HG02610 (cell line): ENCODE data around the gene SMARCD3.

Experiments
- ATAC-seq: cut with Tn5 transposase; IDR thresholded peaks from one replicate; pipeline ENCODE4 v1.9.1; 2021; ENCODE audit warnings: mild to moderate bottlenecking, moderate library complexity; ENCODE audit not compliant: unreplicated experiment

SMARCD3 gene

GRCh38 chr7:151273651-151274390 is 25.3 kb upstream of the SMARCD3 start:
- ATAC-seq = no peak

- no peak for ATAC-seq
Measured at GRCh38 chr7:151272877-151273276, 24.4 kb upstream of the SMARCD3 start.

GRCh38 chr7:151272405-151272804 is 23.9 kb upstream of the SMARCD3 start:
- ATAC-seq = no peak

GRCh38 chr7:151271699-151272355 is 23.3 kb upstream of the SMARCD3 start:
- no peak for ATAC-seq

- ATAC-seq = no peak
Measured at GRCh38 chr7:151269511-151269910, 21.0 kb upstream of the SMARCD3 start.

- ATAC-seq = no peak
Measured at GRCh38 chr7:151265351-151265931, 16.9 kb upstream of the SMARCD3 start.

GRCh38 chr7:151264615-151265014 is 16.1 kb upstream of the SMARCD3 start:
- ATAC-seq = no peak

GRCh38 chr7:151261529-151261928 is 13.0 kb upstream of the SMARCD3 start:
- no peak for ATAC-seq

- no peak for ATAC-seq
Measured at GRCh38 chr7:151260883-151261282, 12.4 kb upstream of the SMARCD3 start.

- ATAC-seq = no peak
Measured at GRCh38 chr7:151260471-151260870, 12.0 kb upstream of the SMARCD3 start.

GRCh38 chr7:151257990-151258389 is 9.5 kb upstream of the SMARCD3 start:
- ATAC-seq = no peak

GRCh38 chr7:151256410-151257045 is 8.0 kb upstream of the SMARCD3 start:
- no peak for ATAC-seq

GRCh38 chr7:151255390-151255789 is 6.9 kb upstream of the SMARCD3 start:
- ATAC-seq = no peak

- no peak for ATAC-seq
Measured at GRCh38 chr7:151254851-151255250, 6.4 kb upstream of the SMARCD3 start.

- no peak for ATAC-seq
Measured at GRCh38 chr7:151254316-151254715, 5.8 kb upstream of the SMARCD3 start.

- no peak for ATAC-seq
Measured at GRCh38 chr7:151252961-151253711, 4.6 kb upstream of the SMARCD3 start.

- no peak for ATAC-seq
Measured at GRCh38 chr7:151252561-151252835, 4.0 kb upstream of the SMARCD3 start.

- no peak for ATAC-seq
Measured at GRCh38 chr7:151251689-151252560, 3.4 kb upstream of the SMARCD3 start.

GRCh38 chr7:151251328-151251688 is 2.8 kb upstream of the SMARCD3 start:
- no peak for ATAC-seq
